Activated CD8-positive, alpha-beta memory T cell treated with anti-CD3 and anti-CD28 coated beads, Interleukin-2, amount 50 U/mL, for 1 hour (primary cell): Measurements from ENCODE around the gene TTC39C.

Source experiments
- DNase-seq: peaks from one replicate; pipeline ENCODE4 v3.0.0-alpha.2; 2020; ENCODE audit errors: extremely low read depth

Gene TTC39C

DNA sequence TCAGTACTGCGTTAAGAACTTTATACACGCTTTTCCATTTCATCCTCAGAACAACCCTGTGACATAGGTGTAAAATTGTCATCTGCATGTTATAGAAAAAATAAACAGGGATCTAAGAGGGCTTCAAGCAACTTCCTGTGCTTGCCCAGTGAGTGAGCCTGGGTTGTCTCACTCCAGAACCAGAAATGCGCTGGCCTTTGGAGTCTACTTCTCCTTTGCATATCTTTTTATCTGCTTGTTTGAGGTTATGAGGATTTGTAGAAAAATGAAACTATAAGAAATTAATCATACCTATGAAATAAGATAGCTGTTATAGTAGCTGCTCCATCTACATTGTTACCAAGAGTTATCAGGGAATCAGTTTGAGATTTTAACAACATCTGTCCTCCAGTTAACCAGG lies 69.0 kb downstream of the TTC39C start:
- no peak for DNase-seq

GRCh38 chr18:24086082-24086481 lies 71.5 kb downstream of the TTC39C start:
- no peak for DNase-seq

DNA sequence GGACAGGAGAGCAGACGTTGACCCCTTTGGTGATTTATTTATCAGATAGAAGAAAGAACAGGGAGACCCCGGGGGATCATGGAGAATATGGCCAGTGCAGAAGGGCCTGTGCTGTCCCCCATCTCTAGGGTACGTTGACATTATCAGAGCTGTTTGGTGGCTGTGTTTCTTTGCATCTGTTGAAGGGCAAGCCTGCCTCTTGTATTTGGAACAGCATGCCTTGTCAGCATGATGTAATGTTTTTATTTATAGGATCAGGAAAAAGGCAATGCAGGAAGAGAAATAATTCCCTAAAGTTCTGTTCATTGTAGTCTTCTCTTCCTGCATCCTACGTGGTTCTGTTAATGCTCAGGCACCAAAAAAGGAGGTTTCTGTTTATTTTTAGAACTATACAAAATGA lies 74.5 kb downstream of the TTC39C start:
- no peak for DNase-seq

DNA sequence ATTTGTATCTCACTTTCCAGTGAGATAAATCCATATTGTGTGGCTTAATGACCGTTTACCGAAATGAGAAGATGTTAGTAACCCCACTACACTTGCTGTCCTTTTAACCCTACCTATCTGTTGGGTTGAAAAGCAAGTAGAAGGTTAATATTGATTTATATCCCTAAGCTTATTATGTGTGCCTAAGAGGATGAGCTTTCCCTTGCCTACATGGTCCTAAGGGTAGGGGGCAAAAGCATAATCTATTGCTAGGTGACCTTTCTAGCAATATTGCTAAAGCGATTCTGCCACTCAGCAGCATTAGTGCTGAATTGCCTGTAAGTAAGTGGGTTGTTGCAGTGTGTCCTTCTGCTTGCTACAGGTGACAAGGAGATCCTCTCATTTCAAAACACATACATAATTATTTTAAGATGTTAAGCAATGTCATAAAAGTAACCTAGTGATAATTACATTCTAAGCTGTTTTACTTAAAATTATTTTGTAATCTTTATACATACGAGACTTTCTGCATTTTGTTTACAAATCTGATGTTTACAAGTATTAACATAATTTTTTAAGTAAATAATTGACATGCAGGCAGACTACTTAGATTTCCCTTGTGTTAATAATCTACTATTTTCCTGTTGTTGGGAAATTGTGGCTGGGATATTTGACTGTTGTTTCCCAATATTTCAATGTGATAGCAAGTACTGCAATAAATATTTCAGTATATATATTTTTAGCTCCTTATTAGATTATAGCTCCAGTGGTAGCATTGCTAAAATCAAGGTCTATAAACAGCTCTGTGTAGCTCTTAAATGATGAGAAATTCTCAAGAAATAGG lies 75.2 kb downstream of the TTC39C start:
- no peak for DNase-seq

DNA sequence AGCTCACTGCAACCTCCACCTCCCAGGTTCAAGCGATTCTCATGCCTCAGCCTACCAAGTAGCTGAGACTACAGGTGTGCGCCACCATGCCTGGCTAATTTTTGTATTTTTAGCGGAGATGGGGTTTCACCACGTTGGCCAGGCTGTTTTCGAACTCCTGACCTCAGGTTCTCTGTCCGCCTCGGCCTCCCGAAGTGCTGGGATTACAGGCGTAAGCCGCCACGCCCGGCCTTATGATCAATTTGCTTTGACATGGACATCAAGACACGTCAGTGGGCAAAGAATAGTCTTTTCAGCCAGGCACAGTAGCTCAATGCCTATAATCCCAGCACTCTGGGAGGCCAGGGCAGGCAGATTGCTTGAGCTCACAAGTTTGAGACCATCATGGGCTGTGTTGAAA lies 76.3 kb downstream of the TTC39C start:
- no peak for DNase-seq

- DNase-seq: no peak
These were observed 80.0 kb downstream of the TTC39C start for GRCh38 chr18:24094561-24094960.

DNA sequence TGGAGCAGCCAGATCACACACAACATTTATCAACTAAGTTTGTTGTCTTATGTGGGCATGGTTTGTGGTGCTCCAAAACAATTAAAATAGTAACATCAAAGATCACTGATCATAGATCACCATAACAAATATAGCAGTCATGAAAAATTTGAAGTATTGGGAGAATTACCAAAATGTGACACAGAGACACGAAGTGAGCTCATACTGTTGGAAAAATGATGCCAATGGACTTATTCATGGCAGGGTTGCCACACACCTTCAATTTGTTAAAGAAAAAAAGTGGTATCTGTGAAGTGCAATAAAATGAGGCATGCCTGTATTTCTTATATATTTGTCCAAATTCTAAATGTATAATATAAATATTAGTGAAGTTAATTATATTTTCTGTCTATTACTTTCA lies 81.4 kb downstream of the TTC39C start:
- DNase-seq: no peak

GRCh38 chr18:24103320-24104021 lies 88.9 kb downstream of the TTC39C start:
- no peak for DNase-seq

DNA sequence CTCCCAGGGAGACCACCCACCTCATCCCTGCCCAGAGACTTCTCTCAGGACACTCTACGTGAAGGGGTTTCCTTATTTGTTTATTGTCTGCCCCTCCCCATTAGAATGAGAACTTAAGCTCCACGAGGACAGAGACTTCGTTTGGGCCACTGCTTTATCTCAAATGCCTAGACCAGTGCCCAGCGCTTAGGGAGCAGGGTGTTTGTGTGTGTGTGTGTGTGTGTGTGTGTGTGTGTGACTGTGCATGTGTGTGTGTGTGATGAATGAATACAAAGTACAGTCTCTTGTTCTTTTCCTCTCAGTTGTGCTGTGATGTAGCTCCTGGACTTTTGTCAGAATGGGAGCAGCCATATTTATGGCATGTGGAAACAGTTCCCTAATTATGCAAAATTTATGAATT lies 89.9 kb downstream of the TTC39C start:
- no peak for DNase-seq

DNA sequence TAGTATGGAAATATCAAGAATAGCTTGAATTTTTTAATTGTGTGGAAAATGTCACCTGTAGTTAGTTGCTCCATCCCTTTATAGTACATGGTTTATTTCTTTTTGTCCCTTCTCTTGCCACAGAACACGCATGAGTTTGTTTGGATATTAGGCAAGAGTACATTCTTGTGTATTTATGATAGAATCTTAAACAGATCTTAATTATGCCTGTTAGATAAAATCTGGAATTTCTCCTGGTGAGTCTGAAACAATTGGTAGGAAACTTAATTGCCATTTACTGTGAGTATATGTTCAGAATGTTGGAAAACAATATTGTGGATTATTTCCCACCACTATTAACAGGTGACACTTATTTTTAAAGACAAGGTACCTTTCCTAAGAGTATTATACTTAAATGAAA lies 94.1 kb downstream of the TTC39C start:
- DNase-seq: no peak

- no peak for DNase-seq
These were observed 97.4 kb downstream of the TTC39C start for GRCh38 chr18:24111936-24112335.

DNA sequence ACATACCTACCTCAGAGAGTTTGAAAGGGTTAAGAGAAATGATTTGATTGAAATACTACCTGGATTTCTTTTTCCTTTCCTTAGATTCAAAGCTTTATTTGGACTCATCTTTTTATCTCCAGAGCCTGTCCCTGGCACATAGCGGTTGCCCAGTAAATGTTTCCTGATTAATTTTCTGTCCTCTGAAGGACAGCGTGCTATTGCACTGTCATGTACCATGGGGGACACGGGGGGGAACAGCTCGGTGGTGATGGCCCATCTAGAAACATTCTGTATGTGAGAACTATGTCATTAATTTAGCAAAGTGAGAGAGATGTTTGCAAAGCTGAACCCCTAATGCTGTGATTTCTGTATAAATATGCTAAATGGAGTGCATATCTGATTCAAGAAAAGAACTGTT lies 97.9 kb downstream of the TTC39C start:
- DNase-seq: no peak

GRCh38 chr18:24112874-24113615 lies 98.5 kb downstream of the TTC39C start:
- no peak for DNase-seq

DNA sequence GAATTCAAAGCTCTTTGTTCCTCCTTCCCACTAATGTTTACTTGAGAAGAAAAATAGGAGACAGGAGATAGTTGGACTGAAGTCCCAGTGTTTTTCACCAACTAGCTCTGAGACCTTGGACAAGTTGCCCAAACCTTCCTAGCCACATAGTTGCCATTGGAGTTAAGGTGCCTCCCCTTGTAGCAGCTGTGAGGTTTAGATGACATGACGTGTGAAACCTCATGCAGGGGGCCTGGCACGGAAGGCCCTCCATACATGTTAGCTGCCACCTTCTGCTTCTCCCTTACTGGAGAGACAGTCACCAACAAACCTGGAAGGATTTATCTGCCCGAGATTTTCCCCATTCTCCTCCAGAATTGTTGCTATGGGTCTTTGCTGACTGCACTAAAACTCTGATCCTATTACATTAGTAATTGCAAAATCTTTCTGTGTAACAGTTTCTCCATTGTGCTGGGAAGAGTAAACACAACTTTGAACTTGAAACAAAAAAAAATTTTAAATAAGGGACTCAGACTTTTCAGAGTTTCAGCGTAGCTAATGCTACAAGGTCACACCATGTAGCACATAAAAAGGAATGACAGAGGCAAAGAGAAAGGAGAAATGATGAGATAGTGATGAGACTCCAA lies 100.5 kb downstream of the TTC39C start:
- DNase-seq: no peak

- DNase-seq: no peak
These were observed 101.1 kb downstream of the TTC39C start for GRCh38 chr18:24115628-24116027.

DNA sequence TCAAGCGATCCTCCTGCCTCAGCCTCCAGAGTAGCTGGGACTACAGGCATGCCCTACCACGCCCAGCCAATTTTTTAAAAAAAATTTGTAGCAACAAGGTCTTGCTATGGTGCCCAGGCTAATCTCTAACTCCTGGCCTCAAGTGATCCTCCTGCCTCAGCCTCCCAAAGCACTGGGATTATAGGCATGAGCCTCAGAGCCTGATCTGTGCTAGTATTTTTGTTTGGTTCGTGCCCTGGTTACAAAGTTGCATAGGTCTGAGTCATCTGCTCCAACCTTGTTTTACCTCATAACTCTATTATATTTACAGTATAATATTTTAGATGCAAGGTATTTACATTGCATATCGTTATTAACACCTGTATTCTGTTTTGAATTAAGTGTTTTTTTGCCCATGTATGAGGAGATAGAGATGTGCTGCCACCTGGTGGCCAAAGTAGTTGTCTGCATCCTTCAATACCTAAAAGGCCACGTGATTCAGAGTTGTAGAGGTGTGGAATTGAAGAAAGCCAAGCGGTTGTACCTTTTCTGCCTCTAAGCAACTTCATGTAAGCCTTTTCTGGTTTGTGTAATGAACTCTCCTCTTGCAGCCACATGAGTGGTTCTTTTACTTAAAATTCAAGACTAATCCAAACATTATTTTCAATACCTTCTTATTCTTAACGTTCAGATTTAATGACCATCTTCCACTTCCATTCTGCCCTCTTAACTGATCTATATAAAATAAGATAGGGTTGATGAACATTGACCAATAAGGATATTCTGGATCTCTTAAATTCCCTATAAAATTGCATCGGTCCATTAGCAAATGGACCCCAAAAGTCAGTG lies 104.4 kb downstream of the TTC39C start:
- DNase-seq: peak; percentile 42

DNA sequence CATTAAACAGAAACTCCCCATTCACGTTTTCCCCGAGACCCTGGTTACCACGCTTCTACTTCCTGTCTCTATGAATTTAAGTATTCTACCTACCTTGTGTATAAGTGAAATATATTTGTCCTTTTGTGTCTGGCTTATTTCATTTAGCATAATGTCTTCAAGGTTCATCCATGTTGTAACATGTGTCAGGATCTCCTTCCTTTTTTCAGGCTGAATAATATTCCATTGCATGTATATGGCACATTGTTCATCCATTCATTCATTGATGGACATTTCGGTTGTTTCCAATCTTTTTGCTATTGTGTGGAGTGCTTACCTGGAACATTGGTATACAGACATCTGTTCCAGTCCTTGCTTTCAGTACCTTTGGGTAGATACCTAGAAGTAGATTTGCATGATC lies 106.1 kb downstream of the TTC39C start:
- no peak for DNase-seq

- DNase-seq: no peak
These were observed 107.1 kb downstream of the TTC39C start for GRCh38 chr18:24121625-24122024.

GRCh38 chr18:24126155-24126961 lies 111.8 kb downstream of the TTC39C start:
- no peak for DNase-seq

DNA sequence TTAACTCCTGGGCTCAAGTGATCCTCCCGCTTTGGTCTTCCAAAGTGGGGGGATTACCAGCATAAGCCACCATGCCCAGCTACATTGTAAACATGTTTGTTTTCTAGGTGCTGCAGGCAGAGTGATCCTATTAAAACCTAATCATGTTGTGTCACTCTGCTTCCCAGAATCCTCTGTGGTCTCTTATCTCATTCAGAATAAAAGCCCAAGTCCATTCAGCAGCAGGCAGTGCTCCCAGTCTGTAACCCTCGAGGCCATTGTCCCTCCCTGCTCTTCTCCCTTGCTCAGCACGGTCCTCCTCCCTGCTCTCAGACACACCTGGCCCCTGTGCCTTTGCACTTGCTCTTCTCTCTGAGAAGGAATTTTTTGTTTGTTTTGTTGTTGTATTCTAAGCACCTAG lies 113.2 kb downstream of the TTC39C start:
- no peak for DNase-seq
